ENCODE data around the gene SYTL3. TPM values are rescaled to one million over a fixed set of nuclear protein-coding genes. Genes with fewer than 3 reads are reported as not detected.

The SYTL3 gene
- total RNA-seq, 1 donor from 2014 or later: 0.48 TPM

DNA sequence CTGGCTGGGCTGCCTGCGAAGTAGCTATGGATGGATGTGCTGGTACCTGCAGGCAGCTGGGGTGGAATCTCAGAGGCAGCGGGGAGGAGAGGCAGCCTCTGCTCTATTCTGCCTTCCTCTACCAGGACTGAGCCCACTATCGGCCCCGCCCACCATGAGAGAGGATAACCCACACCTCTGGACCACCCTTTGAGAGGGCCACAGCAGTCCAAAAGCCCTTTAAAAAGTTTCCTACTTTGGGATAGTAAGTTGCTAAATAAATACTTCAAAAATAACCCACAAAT, 133.3 kb downstream of the SYTL3 start:
- DNase-seq (ENCODE audit: extremely low spot score, unreplicated experiment): no peak
- Mint-ChIP-seq H3K9me3 (ENCODE audit: unreplicated experiment) (no peaks in the 10 kb centered on the region), H3K4me3 (ENCODE audit: unreplicated experiment) (no peak overlapping the region), H3K36me3 (ENCODE audit: unreplicated experiment) (peaks cover 41% of the 10 kb centered on the region), H3K27me3 (ENCODE audit: unreplicated experiment) (no peaks in the 10 kb centered on the region), H3K27ac (ENCODE audit: unreplicated experiment) (no peak overlapping the region), H3K4me1 (ENCODE audit: unreplicated experiment) (peaks cover 6% of the 10 kb centered on the region)
- TF ChIP-seq, protein P1, sequence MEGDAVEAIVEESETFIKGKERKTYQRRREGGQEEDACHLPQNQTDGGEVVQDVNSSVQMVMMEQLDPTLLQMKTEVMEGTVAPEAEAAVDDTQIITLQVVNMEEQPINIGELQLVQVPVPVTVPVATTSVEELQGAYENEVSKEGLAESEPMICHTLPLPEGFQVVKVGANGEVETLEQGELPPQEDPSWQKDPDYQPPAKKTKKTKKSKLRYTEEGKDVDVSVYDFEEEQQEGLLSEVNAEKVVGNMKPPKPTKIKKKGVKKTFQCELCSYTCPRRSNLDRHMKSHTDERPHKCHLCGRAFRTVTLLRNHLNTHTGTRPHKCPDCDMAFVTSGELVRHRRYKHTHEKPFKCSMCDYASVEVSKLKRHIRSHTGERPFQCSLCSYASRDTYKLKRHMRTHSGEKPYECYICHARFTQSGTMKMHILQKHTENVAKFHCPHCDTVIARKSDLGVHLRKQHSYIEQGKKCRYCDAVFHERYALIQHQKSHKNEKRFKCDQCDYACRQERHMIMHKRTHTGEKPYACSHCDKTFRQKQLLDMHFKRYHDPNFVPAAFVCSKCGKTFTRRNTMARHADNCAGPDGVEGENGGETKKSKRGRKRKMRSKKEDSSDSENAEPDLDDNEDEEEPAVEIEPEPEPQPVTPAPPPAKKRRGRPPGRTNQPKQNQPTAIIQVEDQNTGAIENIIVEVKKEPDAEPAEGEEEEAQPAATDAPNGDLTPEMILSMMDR (IDR thresholded peaks at IDR 0.05): no peak

- DNase-seq (ENCODE audit: extremely low spot score, unreplicated experiment): no peak
- Mint-ChIP-seq H3K27me3 (ENCODE audit: unreplicated experiment) (no peaks in the 10 kb centered on the region), H3K4me1 (ENCODE audit: unreplicated experiment) (peaks cover 6% of the 10 kb centered on the region), H3K9me3 (ENCODE audit: unreplicated experiment) (no peaks in the 10 kb centered on the region), H3K27ac (ENCODE audit: unreplicated experiment) (no peak overlapping the region), H3K4me3 (ENCODE audit: unreplicated experiment) (no peak overlapping the region), H3K36me3 (ENCODE audit: unreplicated experiment) (peaks cover 36% of the 10 kb centered on the region)
- TF ChIP-seq, protein P1 (IDR thresholded peaks at IDR 0.05): no peak
These were observed 134.0 kb downstream of the SYTL3 start for GRCh38 chr6:158783851-158784250.

GRCh38 chr6:158784505-158784904, 134.7 kb downstream of the SYTL3 start:
- Mint-ChIP-seq H3K36me3 (ENCODE audit: unreplicated experiment) (peaks cover 36% of the 10 kb centered on the region), H3K4me3 (ENCODE audit: unreplicated experiment) (no peak overlapping the region), H3K27me3 (ENCODE audit: unreplicated experiment) (no peaks in the 10 kb centered on the region), H3K27ac (ENCODE audit: unreplicated experiment) (no peak overlapping the region), H3K9me3 (ENCODE audit: unreplicated experiment) (no peaks in the 10 kb centered on the region), H3K4me1 (ENCODE audit: unreplicated experiment) (peaks cover 6% of the 10 kb centered on the region)
- no peak for DNase-seq (ENCODE audit: extremely low spot score, unreplicated experiment)
- TF ChIP-seq, protein P1 (IDR thresholded peaks at IDR 0.05): no peak

- Mint-ChIP-seq H3K9me3 (ENCODE audit: unreplicated experiment) (no peaks in the 10 kb centered on the region), H3K27me3 (ENCODE audit: unreplicated experiment) (no peaks in the 10 kb centered on the region), H3K4me3 (ENCODE audit: unreplicated experiment) (no peak overlapping the region), H3K27ac (ENCODE audit: unreplicated experiment) (no peak overlapping the region), H3K4me1 (ENCODE audit: unreplicated experiment) (peaks cover 6% of the 10 kb centered on the region), H3K36me3 (ENCODE audit: unreplicated experiment) (peaks cover 36% of the 10 kb centered on the region)
- DNase-seq (ENCODE audit: extremely low spot score, unreplicated experiment): no peak
- TF ChIP-seq, protein P1 (IDR thresholded peaks at IDR 0.05): no peak
These were observed 135.2 kb downstream of the SYTL3 start for GRCh38 chr6:158785036-158785435.

- no peak overlapping the region for H3K27ac Mint-ChIP-seq (ENCODE audit: unreplicated experiment)
- H3K36me3 Mint-ChIP-seq (ENCODE audit: unreplicated experiment): peaks cover 36% of the 10 kb centered on the region
- H3K9me3 Mint-ChIP-seq (ENCODE audit: unreplicated experiment): no peaks in the 10 kb centered on the region
- TF ChIP-seq, protein P1 (IDR thresholded peaks at IDR 0.05): no peak
- no peaks in the 10 kb centered on the region for H3K27me3 Mint-ChIP-seq (ENCODE audit: unreplicated experiment)
- peaks cover 6% of the 10 kb centered on the region for H3K4me1 Mint-ChIP-seq (ENCODE audit: unreplicated experiment)
- DNase-seq (ENCODE audit: extremely low spot score, unreplicated experiment): no peak
- no peak overlapping the region for H3K4me3 Mint-ChIP-seq (ENCODE audit: unreplicated experiment)
These were observed 136.9 kb downstream of the SYTL3 start for GRCh38 chr6:158786645-158787304.

Data from osteocyte (in vitro differentiated cells).